Body of pancreas (tissue), 4 donors: ENCODE results near the gene OR10H3.

Source experiments
- POLR2A ChIP-seq, 3 donors: fragments of 450-650 bp; IDR thresholded peaks; one replicate each; pipeline ENCODE4 v1.6.1; 2016; ENCODE audit warnings: antibody characterized with exemption in 3 of 3, mild to moderate bottlenecking in 2 of 3
- TF ChIP-seq, protein P1 (sequence below), 7 experiments: fragments of 450-650 bp in 4 of 7; fragments of 200-600 bp in 3 of 7; sonication (generic) in 3 of 7; IDR thresholded peaks; one replicate each; pipeline ENCODE4 v1.5.1; 2016 to 2019; ENCODE audit warnings: antibody characterized with exemption in 7 of 7

DNA sequence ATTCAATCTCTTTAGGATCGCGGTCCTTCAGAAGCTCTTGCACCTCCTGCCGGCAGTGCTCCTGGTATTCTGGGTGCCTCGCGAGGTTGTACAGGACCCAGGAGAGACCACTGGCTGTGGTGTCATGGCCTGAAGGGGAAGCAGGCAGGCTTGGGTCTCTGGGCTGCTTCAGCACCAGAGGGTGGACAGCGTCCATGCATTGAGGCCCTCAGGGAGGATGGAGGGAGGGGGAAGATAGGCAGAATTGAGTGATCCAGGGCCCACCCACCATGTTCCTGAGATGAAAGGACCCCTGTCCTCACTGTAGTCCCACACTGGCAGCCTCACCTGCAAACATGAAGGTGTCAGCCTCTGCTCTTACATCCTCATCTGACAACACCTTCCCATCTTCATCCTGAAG, 31.8 kb downstream of the OR10H3 start:
- TF ChIP-seq, protein P1, sequence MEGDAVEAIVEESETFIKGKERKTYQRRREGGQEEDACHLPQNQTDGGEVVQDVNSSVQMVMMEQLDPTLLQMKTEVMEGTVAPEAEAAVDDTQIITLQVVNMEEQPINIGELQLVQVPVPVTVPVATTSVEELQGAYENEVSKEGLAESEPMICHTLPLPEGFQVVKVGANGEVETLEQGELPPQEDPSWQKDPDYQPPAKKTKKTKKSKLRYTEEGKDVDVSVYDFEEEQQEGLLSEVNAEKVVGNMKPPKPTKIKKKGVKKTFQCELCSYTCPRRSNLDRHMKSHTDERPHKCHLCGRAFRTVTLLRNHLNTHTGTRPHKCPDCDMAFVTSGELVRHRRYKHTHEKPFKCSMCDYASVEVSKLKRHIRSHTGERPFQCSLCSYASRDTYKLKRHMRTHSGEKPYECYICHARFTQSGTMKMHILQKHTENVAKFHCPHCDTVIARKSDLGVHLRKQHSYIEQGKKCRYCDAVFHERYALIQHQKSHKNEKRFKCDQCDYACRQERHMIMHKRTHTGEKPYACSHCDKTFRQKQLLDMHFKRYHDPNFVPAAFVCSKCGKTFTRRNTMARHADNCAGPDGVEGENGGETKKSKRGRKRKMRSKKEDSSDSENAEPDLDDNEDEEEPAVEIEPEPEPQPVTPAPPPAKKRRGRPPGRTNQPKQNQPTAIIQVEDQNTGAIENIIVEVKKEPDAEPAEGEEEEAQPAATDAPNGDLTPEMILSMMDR (IDR thresholded peaks at IDR 0.05): no peak
- no peak for TF ChIP-seq POLR2A (IDR thresholded peaks at IDR 0.05)
